ENCODE results near the gene PODXL2. TPM values are rescaled to one million over a fixed set of nuclear protein-coding genes. Genes with fewer than 3 reads are reported as not detected.

The PODXL2 gene
- total and polyA plus RNA-seq, 2 of the 8 experiments (the other 6 are each of a cell fraction or from before 2014, with no cell fraction given) = 27.6 to 31.6 TPM

DNA sequence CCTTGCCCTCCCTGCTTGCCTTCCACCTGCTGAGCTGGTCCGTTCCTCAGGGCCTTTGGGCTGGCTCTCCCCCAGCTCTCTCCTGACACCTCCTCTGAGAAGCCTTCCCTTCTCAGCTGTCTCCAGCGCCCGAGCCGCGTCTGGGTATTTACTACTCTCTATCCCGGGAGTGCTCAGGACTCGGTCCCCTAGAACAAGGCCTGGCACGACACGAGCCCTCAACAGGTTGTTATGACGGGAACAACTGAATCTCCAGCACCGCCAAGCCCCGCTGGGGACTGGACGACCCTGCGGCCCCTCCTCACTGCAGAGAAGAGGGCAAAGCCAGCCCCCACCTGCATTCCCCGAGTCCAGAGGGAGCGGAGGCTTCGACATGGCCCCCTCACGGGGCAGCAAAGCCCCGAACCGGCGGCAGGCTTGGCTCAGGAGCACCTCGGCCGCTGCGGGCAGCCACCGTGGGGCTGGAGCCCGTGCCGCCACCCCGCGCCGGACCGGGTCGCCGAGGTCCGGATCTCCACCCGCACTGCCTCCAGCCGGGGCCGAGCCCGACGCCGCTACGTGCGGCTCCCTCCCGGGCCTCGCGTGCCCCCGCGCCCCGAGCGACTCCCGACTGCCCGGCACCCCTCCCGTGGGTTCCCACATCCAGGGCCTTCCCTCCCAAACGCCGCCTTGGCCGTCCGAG lies 39.2 kb upstream of the PODXL2 start:
- Histone ChIP-seq H4K8ac (ENCODE audit: extremely low read depth, insufficient read depth, low read length) (peak overlapping the region; percentile 12), H4K20me1 (replicated peaks in 1 of 2; ENCODE audit: control insufficient read depth in 1 of 2, insufficient read depth in 2 of 2, low read length in 2 of 2) (peaks cover 5 to 14% of the 10 kb centered on the region in 2 experiments), H3K4me3 (ENCODE audit: extremely low read depth in 1 of 4, insufficient read depth in 2 of 4, low read depth in 3 of 4, low read length in 4 of 4) (peak overlapping the region; percentile 68 to 81 (median 75)), H3K9ac (replicated peaks in 1 of 4; ENCODE audit: extremely low read depth in 1 of 4, low read depth in 3 of 4, low read length in 3 of 4) (peak overlapping the region; percentile 46 to 72 (median 65); a peak in 6 of 7 replicates), H3K4me1 (replicated peaks in 1 of 4; ENCODE audit: control insufficient read depth in 3 of 4, insufficient read depth in 4 of 4, low read length in 3 of 4) (peaks cover 10 to 19% (median 14%) of the 10 kb centered on the region in 4 experiments), H3K79me1 (ENCODE audit: low read depth, low read length) (peaks cover 9% of the 10 kb centered on the region), H3K23ac (ENCODE audit: insufficient read length) (no peak overlapping the region), H3K36me3 (ENCODE audit: control insufficient read depth in 2 of 4, insufficient read depth in 4 of 4, low read length in 3 of 4) (no peaks in the 10 kb centered on the region; a peak in 1 of 8 replicates), H3K4me2 (ENCODE audit: insufficient read depth in 1 of 2, low read depth in 2 of 2, low read length in 2 of 2) (peak overlapping the region; percentile 92 to 96), H2AK5ac (ENCODE audit: low read depth, low read length) (no peak overlapping the region), H3K9me3 (ENCODE audit: insufficient read depth in 2 of 2, low read depth in 1 of 2, low read length in 1 of 2) (no peaks in the 10 kb centered on the region), H3K79me2 (ENCODE audit: control insufficient read depth in 1 of 2, insufficient read depth in 2 of 2, low read length in 2 of 2) (peaks cover 0 to 20% of the 10 kb centered on the region in 2 experiments; a peak in 1 of 4 replicates), H3K56ac (replicated peaks; ENCODE audit: insufficient read length, low read depth, low read length) (no peak overlapping the region), H4K5ac (ENCODE audit: insufficient read length, low read depth, low read length) (no peak overlapping the region), H2BK15ac (ENCODE audit: low read length) (no peak overlapping the region), H3K18ac (ENCODE audit: extremely low read depth, low read length) (peak overlapping the region; percentile 7; the same call in 1 of the 2 replicates), H3K14ac (ENCODE audit: insufficient read length) (no peak overlapping the region), H3K27me3 (replicated peaks in 1 of 4; ENCODE audit: control insufficient read depth in 3 of 4, extremely low read depth in 1 of 4, insufficient read depth in 3 of 4, low read length in 3 of 4) (peaks cover 0 to 6% (median 1%) of the 10 kb centered on the region in 4 experiments; a peak in 1 of 7 replicates), H3K27ac (ENCODE audit: low read depth, low read length) (no peak overlapping the region), H2BK12ac (ENCODE audit: low read depth, low read length) (peak overlapping the region; percentile 39; the same call in 1 of the 2 replicates), H3K23me2 (ENCODE audit: low read depth, low read length) (peaks cover 16% of the 10 kb centered on the region; the same call in 1 of the 2 replicates), H3K4ac (replicated peaks; ENCODE audit: insufficient read length, low read depth, low read length) (no peak overlapping the region), H4K91ac (replicated peaks; ENCODE audit: insufficient read length, low read length) (no peak overlapping the region), H2BK120ac (replicated peaks; ENCODE audit: low read depth, low read length) (no peak overlapping the region), H2BK20ac (ENCODE audit: low read length) (no peak overlapping the region), H2BK5ac (ENCODE audit: low read depth, low read length) (no peak overlapping the region), H2AFZ (ENCODE audit: low read length) (no peak overlapping the region)
- FAIRE-seq (no peak), DNase-seq (ENCODE audit: low read depth in 1 of 2, low spot score in 2 of 2) (peak in 1 of 2 experiments; percentile 61)
- TF ChIP-seq CBX5 (IDR thresholded peaks at IDR 0.05; ENCODE audit: low read depth, low read length) = no peak
- 0 out of 4 replicates have a peak, but pooled peaks of 1 of the 2 experiments have one; percentile 42 for TF ChIP-seq SIN3A (conservative IDR thresholded peaks at IDR 0.05 in 1 of 2, IDR thresholded peaks at IDR 0.05 in 1 of 2; ENCODE audit: low read depth in 1 of 2, low read length in 2 of 2)
- TF ChIP-seq RBBP5 (IDR thresholded peaks at IDR 0.05; ENCODE audit: borderline replicate concordance, low read depth, low read length) = peak; percentile 64; the same call in 1 of the 2 replicates
- peak; percentile 69 for TF ChIP-seq KDM4A (IDR thresholded peaks at IDR 0.05; ENCODE audit: low read depth, low read length, severe bottlenecking)
- 2% methylated on average over 34 of the region's 56 CpGs; no CpG with 5 or more reads in 1 of the 2 experiments for WGBS, 2 experiments (ENCODE audit: extremely low coverage in 1 of 2, insufficient coverage in 1 of 2, insufficient read length in 1 of 2, insufficient replicate concordance in 2 of 2, low coverage in 1 of 2, low lambda C conversion rate in 2 of 2, missing lambda C conversion rate in 1 of 2)
- ChIA-PET CTCF (ENCODE audit: partially characterized antibody) (interaction anchor here (1.9 to 9.2 kb wide), 2 partner anchors 10 to 15 kb away, joined by 4 to 77 read pairs; no protein-coding TSS in a partner anchor), POLR2A (ENCODE audit: partially characterized antibody) (interaction anchor here (1.0 to 5.5 kb wide), 7 partner anchors 9 to 90 kb away, joined by 3 to 48 read pairs (median 5); partner anchors contain the start of gene MCM2)

Data from H1 (cell line).